GM18502 (cell line): Measurements from ENCODE around the gene SHISA9.

ENCODE experiments used
- ATAC-seq: cut with Tn5 transposase; IDR thresholded peaks from one replicate; pipeline ENCODE4 v1.9.1; 2021; ENCODE audit warnings: mild to moderate bottlenecking; ENCODE audit not compliant: unreplicated experiment, poor library complexity

The SHISA9 gene

GRCh38 chr16:13236308-13236707, 334.9 kb downstream of the SHISA9 start:
- ATAC-seq = no peak

- no peak for ATAC-seq
Observed at GRCh38 chr16:13238182-13238581, 336.8 kb downstream of the SHISA9 start.

- ATAC-seq = no peak
Observed at GRCh38 chr16:13242201-13242600, 340.8 kb downstream of the SHISA9 start.

- ATAC-seq = no peak
Observed at GRCh38 chr16:13244770-13245169, 343.4 kb downstream of the SHISA9 start.

GRCh38 chr16:13245713-13246377, 344.4 kb downstream of the SHISA9 start:
- no peak for ATAC-seq

- no peak for ATAC-seq
Observed at GRCh38 chr16:13254998-13255614, 353.7 kb downstream of the SHISA9 start.

- no peak for ATAC-seq
Observed at GRCh38 chr16:13262270-13263090, 361.1 kb downstream of the SHISA9 start.

- no peak for ATAC-seq
Observed at GRCh38 chr16:13264749-13265552, 363.6 kb downstream of the SHISA9 start.

GRCh38 chr16:13269359-13269758, 368.0 kb downstream of the SHISA9 start:
- no peak for ATAC-seq

GRCh38 chr16:13269905-13270528, 368.6 kb downstream of the SHISA9 start:
- ATAC-seq = no peak

- ATAC-seq = no peak
Observed at GRCh38 chr16:13270602-13271001, 369.2 kb downstream of the SHISA9 start.

- ATAC-seq = no peak
Observed at GRCh38 chr16:13289515-13289914, 388.1 kb downstream of the SHISA9 start.
